ENCODE data around the gene ZNF765. TPM values are rescaled to one million over a fixed set of nuclear protein-coding genes. Genes with fewer than 3 reads are reported as not detected.

The ZNF765 gene
- total RNA-seq, result 7.4 and 13.0 TPM in 2 replicates

GRCh38 chr19:53394974-53395839 is at the start of gene ZNF765:
ZNF765 (plus strand) TSS chr19:53395149; CDS start chr19:53398016, 2,867 bp downstream.

GRCh38 chr19:53365134-53365898 is 29.6 kb upstream of the ZNF765 start, which contains the start of gene ZNF525:
ZNF525 (plus strand) TSS chr19:53365705; CDS start chr19:53372282, 6,577 bp downstream.

GRCh38 chr19:53431399-53432087 is 36.6 kb downstream of the ZNF765 start, which contains the start of gene ZNF761:
ZNF761 (plus strand) TSS chr19:53431984; CDS start chr19:53447269, 15,285 bp downstream.

DNA sequence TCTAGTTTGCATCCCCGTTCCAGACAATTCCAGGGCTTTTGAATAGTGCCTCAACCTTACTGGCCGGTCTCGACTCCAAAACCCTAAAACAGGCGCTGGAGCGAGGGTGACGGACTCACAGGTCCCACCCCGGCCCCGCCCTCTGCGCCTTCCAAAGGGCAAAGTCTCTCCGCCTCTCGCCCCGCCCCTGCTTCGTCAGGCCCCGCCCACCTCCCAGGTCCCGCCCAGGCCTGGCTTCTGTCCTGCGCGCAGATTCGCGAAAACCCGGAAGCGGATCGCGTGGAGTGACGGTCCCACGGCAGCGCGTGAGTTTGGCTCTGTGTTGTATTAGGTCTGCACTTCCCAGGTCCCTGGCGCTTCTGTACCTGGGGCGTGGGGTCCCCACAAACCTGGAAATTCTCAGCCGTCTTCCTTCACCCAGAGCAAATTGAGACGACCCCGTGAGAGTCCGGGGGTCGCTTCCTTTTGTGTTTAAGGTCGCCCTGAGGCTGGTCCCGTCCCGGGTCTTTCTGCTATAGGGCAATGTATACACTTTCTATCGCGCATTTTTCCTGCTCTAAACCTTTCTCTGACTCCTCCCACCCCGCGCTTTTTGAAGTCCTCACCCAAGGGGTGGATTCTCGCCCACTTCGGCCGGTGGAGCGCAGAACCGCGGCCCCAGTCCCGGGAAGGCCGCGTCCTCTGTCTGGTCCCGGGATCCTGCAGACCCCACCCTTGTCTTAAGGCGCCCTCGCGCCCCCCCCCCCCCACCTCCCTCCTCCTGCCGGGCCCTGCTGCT is 72.7 kb downstream of the ZNF765 start, which contains the start of gene ZNF813:
Gene ZNF813 (plus strand): TSS at position 249 of the 778 bp plus-strand sequence. CDS start 16,090 bp downstream, outside the sequence.

Small RNA genes lying within 50 kb of the gene (small RNA-seq; reads per million reads assigned to genes)
- not detected for gene RPL39P36 (ENCODE audit: low replicate concordance)

Other genes starting within 250 kb of the ZNF765 start
- 6.6 and 8.0 TPM in 2 replicates for gene ZNF347, start 236.1 kb upstream of the ZNF765 start, total RNA-seq
- gene ZNF665, start 201.8 kb upstream of the ZNF765 start, total RNA-seq, result 2.6 and 3.1 TPM in 2 replicates
- 22.5 and 26.7 TPM in 2 replicates for gene ZNF677, start 140.3 kb upstream of the ZNF765 start, total RNA-seq
- gene VN1R2, start 136.9 kb upstream of the ZNF765 start, total RNA-seq, result not detected in 2 replicates
- gene VN1R4, start 127.4 kb upstream of the ZNF765 start, total RNA-seq, result not detected in 2 replicates
- gene ZNF845, start 61.4 kb upstream of the ZNF765 start, total RNA-seq, result 5.0 and 8.3 TPM in 2 replicates
- 3.1 and 11.6 TPM in 2 replicates for gene ZNF525, start 29.4 kb upstream of the ZNF765 start, total RNA-seq
- gene ZNF761, start 36.8 kb downstream of the ZNF765 start, total RNA-seq, result 10.1 and 11.0 TPM in 2 replicates
- gene ZNF813, start 72.6 kb downstream of the ZNF765 start, total RNA-seq, result 2.0 and 2.2 TPM in 2 replicates
- 11.0 and 14.4 TPM in 2 replicates for gene ZNF331, start 143.0 kb downstream of the ZNF765 start, total RNA-seq
- not detected in 2 replicates for gene DPRX, start 236.8 kb downstream of the ZNF765 start, total RNA-seq